GM12878 (cell line): Measurements from ENCODE around the gene UFC1. TPM values are rescaled to one million over a fixed set of nuclear protein-coding genes. Genes with fewer than 3 reads are reported as not detected.

ENCODE experiments used
- ATAC-seq: fragments of 200-7000 bp; cut with Tn5 transposase; 3 replicates; pipeline ENCODE4 v1.9.1; 2020; ENCODE audit warnings: mild to moderate bottlenecking, moderate library complexity
- BruUV-seq: library from RNA; stranded (reverse); fragments of 400-500 nt; replicated peaks from 2 replicates; lab custom pipeline; 2021; lab: Mats Ljungman, UMichigan
- CTCF ChIA-PET: fragments of 300-600 bp; sonication (Branson Sonifier 250); formaldehyde crosslinking; extraction: SDS; loops from one replicate; lab custom pipeline; 2021; ENCODE audit warnings: inconsistent platforms; lab: Yijun Ruan, JAX
- POLR2A ChIA-PET: fragments of 350-600 bp; formaldehyde crosslinking; extraction: SDS; loops from one replicate; lab custom pipeline; 2021; ENCODE audit warnings: inconsistent platforms; lab: Charles Lee
- RAD21 ChIA-PET: fragments of 300-600 bp; sonication (Branson Sonifier 250); formaldehyde crosslinking; loops from one replicate; lab custom pipeline; 2023; ENCODE audit warnings: antibody characterized with exemption; ENCODE audit not compliant: unreplicated experiment; lab: Charles Lee
- SMC1A ChIA-PET: fragments of 300-600 bp; sonication (Branson Sonifier 250); formaldehyde crosslinking; loops from one replicate; lab custom pipeline; 2023; ENCODE audit not compliant: unreplicated experiment, uncharacterized antibody; lab: Charles Lee
- DNase-seq: peaks from one replicate; pipeline ENCODE4 v3.0.0-alpha.2; 2011; ENCODE audit warnings: low read depth, low spot score
- FAIRE-seq: peaks from 3 replicates; lab custom pipeline; 2011; peaks lifted over from hg19 to GRCh38; lab: Jason Lieb, UNC
- H2AFZ ChIP-seq: 2 replicates; pipeline ENCODE4 v1.6.0; 2011; ENCODE audit warnings: low read depth, low read length, control low read depth; ENCODE audit not compliant: control insufficient read depth
- H3K27ac ChIP-seq: 2 replicates; pipeline ENCODE4 v1.5.1; 2011; ENCODE audit warnings: control low read depth; ENCODE audit not compliant: control insufficient read depth, insufficient read depth
- H3K27me3 ChIP-seq, 2 experiments: replicated peaks in 1 of 2; 2 replicates each; pipeline versions ENCODE4 v1.6.0 to v1.6.1; 2011; ENCODE audit warnings: low read length in 1 of 2; ENCODE audit not compliant: control insufficient read depth in 2 of 2, insufficient read depth in 2 of 2
- H3K36me3 ChIP-seq, 2 experiments: 2 replicates each; pipeline ENCODE4 v1.5.1; 2011; ENCODE audit warnings: low read length in 1 of 2; ENCODE audit not compliant: control insufficient read depth in 2 of 2, insufficient read depth in 2 of 2
- H3K4me1 ChIP-seq: 2 replicates; pipeline ENCODE4 v1.6.1; 2011; ENCODE audit warnings: mild to moderate bottlenecking, low read length, moderate library complexity, mixed read lengths; ENCODE audit not compliant: control insufficient read depth, insufficient read depth
- H3K4me2 ChIP-seq: 2 replicates; pipeline ENCODE4 v1.6.0; 2011; ENCODE audit warnings: control low read depth; ENCODE audit not compliant: control insufficient read depth, insufficient read depth
- H3K4me3 ChIP-seq: fragments of 200-600 bp; sonication (generic); 2 replicates; pipeline ENCODE4 v1.5.1; 2016
- H3K79me2 ChIP-seq: 2 replicates; pipeline ENCODE4 v1.6.0; 2011; ENCODE audit warnings: low read length; ENCODE audit not compliant: control insufficient read depth, insufficient read depth
- H3K9ac ChIP-seq: 2 replicates; pipeline ENCODE4 v1.8.0; 2011; ENCODE audit warnings: low read length, control low read depth, mixed read lengths; ENCODE audit not compliant: control insufficient read depth, insufficient read depth
- H3K9me3 ChIP-seq: replicated peaks from 3 replicates; pipeline ENCODE4 v1.5.1; 2011; ENCODE audit warnings: mild to moderate bottlenecking, low read length; ENCODE audit not compliant: control insufficient read depth, insufficient read depth
- H4K20me1 ChIP-seq: 2 replicates; pipeline ENCODE4 v1.6.0; 2011; ENCODE audit not compliant: control insufficient read depth, insufficient read depth
- CREM ChIP-seq: IDR thresholded peaks from 2 replicates; pipeline ENCODE4 v1.6.1; 2014; ENCODE audit warnings: antibody characterized with exemption, low read depth
- DPF2 ChIP-seq: fragments of 450-650 bp; IDR thresholded peaks from 2 replicates; pipeline ENCODE4 v1.6.1; 2017; ENCODE audit warnings: mild to moderate bottlenecking
- EED ChIP-seq: sonication (generic); IDR thresholded peaks from 2 replicates; pipeline ENCODE4 v1.6.1; 2016; ENCODE audit warnings: antibody characterized with exemption, low read depth
- FOS ChIP-seq: IDR thresholded peaks from 3 replicates; pipeline ENCODE4 v1.6.1; 2011; ENCODE audit warnings: borderline replicate concordance; ENCODE audit not compliant: insufficient read length; ENCODE audit errors: extremely low read depth
- JUNB ChIP-seq: IDR thresholded peaks from 2 replicates; pipeline ENCODE4 v1.6.1; 2016; ENCODE audit warnings: antibody characterized with exemption, mild to moderate bottlenecking
- NFIC ChIP-seq: IDR thresholded peaks from 2 replicates; pipeline ENCODE4 v1.6.1; 2012; ENCODE audit warnings: low read depth, mild to moderate bottlenecking, inconsistent platforms, low read length, moderate library complexity
- POLR2AphosphoS2 ChIP-seq: IDR thresholded peaks from 2 replicates; pipeline ENCODE4 v1.6.1; 2011; ENCODE audit warnings: low read depth, mild to moderate bottlenecking, low read length, improper control_type of control experiment, moderate library complexity
- YY1 ChIP-seq: IDR thresholded peaks from 2 replicates; pipeline ENCODE4 v1.6.1; 2011; ENCODE audit warnings: low read depth, mild to moderate bottlenecking, low read length
- WGBS: methylation state at CpG from one replicate; pipeline ENCODE4 v1.1.6; 2016; ENCODE audit warnings: low lambda C conversion rate; ENCODE audit not compliant: insufficient replicate concordance, insufficient coverage; ENCODE audit errors: missing lambda C conversion rate; 5-methylcytosine and 5-hydroxymethylcytosine counted together
- in situ Hi-C: fragments of 300-500 bp; cut with MboI; formaldehyde crosslinking; loops from 9 replicates; pipeline ENCODE4 v1.14.3; 2018; ENCODE audit warnings: mixed read lengths
- intact Hi-C: fragments of 100-400 bp; cut with micrococcal nuclease; formaldehyde crosslinking; loops from one replicate; pipeline ENCODE4 v1.14.2; 2022; ENCODE audit not compliant: unreplicated experiment
- polyA plus RNA-seq, 11 experiments: library from polyadenylated mRNA; depleted of rRNA in 4 of 11; unstranded in 6 of 11; stranded (reverse) in 5 of 11; fragments of >200 nt; fragmentation: Nextera tagmentation in 4 of 11; fragmentation: Illumina TruSeq in 1 of 11; extraction: Ambion mirVana in 4 of 11; extraction: Trizol in 1 of 11; gene quantifications; 1 replicate in 1 of 11; 2 replicates in 10 of 11; pipeline versions ENCODE4 v1.2.1 to v1.2.3, GENCODE V29; 2011 to 2016; ENCODE audit warnings: inconsistent platforms in 2 of 11, missing spikeins in 2 of 11, low read depth in 1 of 11
- total RNA-seq, 4 experiments: library from RNA; depleted of rRNA in 3 of 4; stranded (reverse); fragments of >200 nt in 3 of 4; fragmentation: Illumina TruSeq in 1 of 4; extraction: Trizol in 1 of 4; gene quantifications; 2 replicates each; pipeline versions ENCODE4 v1.2.1 to v1.2.3, GENCODE V29; 2013 to 2021
- TF ChIP-seq, protein P1 (sequence below): fragments of 150-350 bp; IDR thresholded peaks from 2 replicates; pipeline ENCODE4 v1.6.1; 2014; ENCODE audit warnings: mild to moderate bottlenecking, low read depth, low read length
- TF ChIP-seq, protein P2 (sequence below): IDR thresholded peaks from 2 replicates; pipeline ENCODE4 v1.6.1; 2011; ENCODE audit warnings: low read depth, mild to moderate bottlenecking, low read length, moderate library complexity, borderline replicate concordance; ENCODE audit errors: extremely low read depth
- TF ChIP-seq, protein P3 (sequence below): fragments of 450-650 bp; IDR thresholded peaks from 2 replicates; pipeline ENCODE4 v1.6.1; 2016; ENCODE audit warnings: mild to moderate bottlenecking

Gene UFC1
- total and polyA plus RNA-seq, 10 of the 15 experiments (the other 5 are each of a cell fraction or from before 2014, with no cell fraction given): 95.9 to 239 (median 151) TPM

DNA sequence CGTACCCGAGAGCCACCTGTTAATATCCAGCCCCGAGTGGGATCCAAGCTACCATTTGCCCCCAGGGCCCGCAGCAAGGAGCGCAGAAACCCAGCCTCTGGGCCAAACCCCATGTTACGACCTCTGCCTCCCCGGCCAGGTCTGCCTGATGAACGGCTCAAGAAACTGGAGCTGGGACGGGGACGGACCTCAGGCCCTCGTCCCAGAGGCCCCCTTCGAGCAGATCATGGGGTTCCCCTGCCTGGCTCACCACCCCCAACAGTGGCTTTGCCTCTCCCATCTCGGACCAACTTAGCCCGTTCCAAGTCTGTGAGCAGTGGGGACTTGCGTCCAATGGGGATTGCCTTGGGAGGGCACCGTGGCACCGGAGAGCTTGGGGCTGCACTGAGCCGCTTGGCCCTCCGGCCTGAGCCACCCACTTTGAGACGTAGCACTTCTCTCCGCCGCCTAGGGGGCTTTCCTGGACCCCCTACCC lies 6.9 kb downstream of the UFC1 start:
- Histone ChIP-seq H3K4me2 (no peak overlapping the region), H3K4me1 (peaks cover 15% of the 10 kb centered on the region), H3K4me3 (no peak overlapping the region), H3K27ac (no peak overlapping the region), H3K79me2 (peaks cover 8% of the 10 kb centered on the region), H3K9me3 (no peaks in the 10 kb centered on the region), H4K20me1 (no peaks in the 10 kb centered on the region), H2AFZ (no peak overlapping the region), H3K36me3 (peaks cover 0 to 16% of the 10 kb centered on the region in 2 experiments; a peak in 3 of 4 replicates), H3K9ac (no peak overlapping the region), H3K27me3 (no peaks in the 10 kb centered on the region)
- RAD21 ChIA-PET: interaction anchor here (0.8 to 1.1 kb wide), 2 partner anchors 170 to 224 kb away, joined by 3 to 5 read pairs; no protein-coding TSS in a partner anchor
- DNase-seq (no peak), FAIRE-seq (no peak), ATAC-seq (no peak)
- POLR2A ChIA-PET: interaction anchor here (0.6 kb wide), 1 partner anchor 10 kb away, joined by 5 read pairs; no protein-coding TSS in a partner anchor
- intact Hi-C loops: no loop called here
- 95% methylated on average over 22 of the region's 22 CpGs for WGBS
- TF ChIP-seq, protein P1, sequence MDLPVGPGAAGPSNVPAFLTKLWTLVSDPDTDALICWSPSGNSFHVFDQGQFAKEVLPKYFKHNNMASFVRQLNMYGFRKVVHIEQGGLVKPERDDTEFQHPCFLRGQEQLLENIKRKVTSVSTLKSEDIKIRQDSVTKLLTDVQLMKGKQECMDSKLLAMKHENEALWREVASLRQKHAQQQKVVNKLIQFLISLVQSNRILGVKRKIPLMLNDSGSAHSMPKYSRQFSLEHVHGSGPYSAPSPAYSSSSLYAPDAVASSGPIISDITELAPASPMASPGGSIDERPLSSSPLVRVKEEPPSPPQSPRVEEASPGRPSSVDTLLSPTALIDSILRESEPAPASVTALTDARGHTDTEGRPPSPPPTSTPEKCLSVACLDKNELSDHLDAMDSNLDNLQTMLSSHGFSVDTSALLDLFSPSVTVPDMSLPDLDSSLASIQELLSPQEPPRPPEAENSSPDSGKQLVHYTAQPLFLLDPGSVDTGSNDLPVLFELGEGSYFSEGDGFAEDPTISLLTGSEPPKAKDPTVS: no peak
- TF ChIP-seq POLR2AphosphoS2 (no peak), CREM (no peak), EED (no peak), DPF2 (no peak), NFIC (no peak), FOS (no peak), YY1 (no peak), JUNB (no peak)
- TF ChIP-seq, protein P2, sequence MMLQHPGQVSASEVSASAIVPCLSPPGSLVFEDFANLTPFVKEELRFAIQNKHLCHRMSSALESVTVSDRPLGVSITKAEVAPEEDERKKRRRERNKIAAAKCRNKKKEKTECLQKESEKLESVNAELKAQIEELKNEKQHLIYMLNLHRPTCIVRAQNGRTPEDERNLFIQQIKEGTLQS: no peak
- TF ChIP-seq, protein P3, sequence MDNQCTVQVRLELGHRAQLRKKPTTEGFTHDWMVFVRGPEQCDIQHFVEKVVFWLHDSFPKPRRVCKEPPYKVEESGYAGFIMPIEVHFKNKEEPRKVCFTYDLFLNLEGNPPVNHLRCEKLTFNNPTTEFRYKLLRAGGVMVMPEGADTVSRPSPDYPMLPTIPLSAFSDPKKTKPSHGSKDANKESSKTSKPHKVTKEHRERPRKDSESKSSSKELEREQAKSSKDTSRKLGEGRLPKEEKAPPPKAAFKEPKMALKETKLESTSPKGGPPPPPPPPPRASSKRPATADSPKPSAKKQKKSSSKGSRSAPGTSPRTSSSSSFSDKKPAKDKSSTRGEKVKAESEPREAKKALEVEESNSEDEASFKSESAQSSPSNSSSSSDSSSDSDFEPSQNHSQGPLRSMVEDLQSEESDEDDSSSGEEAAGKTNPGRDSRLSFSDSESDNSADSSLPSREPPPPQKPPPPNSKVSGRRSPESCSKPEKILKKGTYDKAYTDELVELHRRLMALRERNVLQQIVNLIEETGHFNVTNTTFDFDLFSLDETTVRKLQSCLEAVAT: no peak
- SMC1A ChIA-PET: no interaction called here
- no TSS peak for BruUV-seq
- CTCF ChIA-PET: interaction anchor here (1.4 kb wide), 1 partner anchor 221 kb away, joined by 5 read pairs; no protein-coding TSS in a partner anchor
- in situ Hi-C loops: no loop called here
